GM21526 (cell line): ENCODE data around the gene LDLRAP1.

ENCODE experiments used
- ATAC-seq: cut with Tn5 transposase; IDR thresholded peaks from one replicate; pipeline ENCODE4 v1.9.1; 2021; ENCODE audit warnings: moderate library complexity; ENCODE audit not compliant: unreplicated experiment, low FRiP score

LDLRAP1 gene

DNA sequence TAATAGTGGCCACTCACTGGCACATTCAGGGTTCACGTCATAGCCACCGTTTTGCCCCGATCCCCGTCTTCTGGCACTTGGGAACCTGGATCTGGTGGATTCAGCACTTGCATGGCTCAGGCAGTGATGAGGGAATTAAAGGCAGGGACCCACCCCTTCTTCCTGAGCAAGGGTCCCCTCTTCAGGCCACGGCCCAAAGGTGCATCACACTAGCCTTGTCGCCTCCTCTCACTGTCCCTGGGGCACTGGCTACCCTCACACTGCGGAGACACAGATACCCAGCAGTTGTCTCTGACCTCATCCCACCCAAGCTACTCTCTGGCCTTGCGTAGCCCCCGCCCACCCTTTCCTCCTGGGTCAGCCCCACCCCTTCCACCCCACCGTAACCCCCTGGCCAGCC is 19.9 kb upstream of the LDLRAP1 start:
- no peak for ATAC-seq

- no peak for ATAC-seq
Observed at GRCh38 chr1:25524568-25525360, 18.6 kb upstream of the LDLRAP1 start.

DNA sequence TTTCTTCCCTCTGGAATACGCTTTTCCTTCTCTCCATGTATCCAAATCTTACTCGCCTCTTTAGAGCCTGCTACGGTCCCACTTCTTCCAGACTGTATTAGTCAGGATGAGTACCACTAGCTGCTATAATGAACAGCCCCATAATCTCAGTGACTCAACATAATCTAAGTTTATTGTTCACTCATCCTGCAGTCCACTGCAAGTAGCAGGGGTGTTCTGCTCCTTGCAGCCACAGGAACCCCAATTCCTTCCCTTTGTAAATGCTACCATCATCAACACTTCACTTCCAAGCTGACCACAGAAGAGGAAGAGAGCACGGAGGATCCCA is 18.1 kb upstream of the LDLRAP1 start:
- ATAC-seq = no peak

DNA sequence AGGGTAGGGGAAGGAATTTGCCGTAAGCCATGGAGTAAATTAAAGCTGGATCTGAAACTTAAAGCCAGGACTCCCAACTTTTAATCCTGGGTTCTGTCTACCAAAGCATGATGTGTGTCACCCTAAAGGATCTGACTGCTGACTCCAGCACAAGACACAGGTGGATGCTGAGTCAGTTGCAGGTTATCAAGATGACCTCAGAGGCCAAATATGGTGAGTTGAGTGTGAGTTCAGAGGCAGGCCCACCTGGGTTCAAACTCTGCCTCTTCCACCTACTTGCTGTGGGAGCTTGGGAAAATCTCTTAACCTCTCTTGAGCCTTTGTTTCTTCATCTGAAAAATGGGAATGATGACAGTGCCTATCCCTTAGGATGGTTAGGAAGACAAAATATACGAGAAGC is 16.7 kb upstream of the LDLRAP1 start:
- ATAC-seq = no peak

DNA sequence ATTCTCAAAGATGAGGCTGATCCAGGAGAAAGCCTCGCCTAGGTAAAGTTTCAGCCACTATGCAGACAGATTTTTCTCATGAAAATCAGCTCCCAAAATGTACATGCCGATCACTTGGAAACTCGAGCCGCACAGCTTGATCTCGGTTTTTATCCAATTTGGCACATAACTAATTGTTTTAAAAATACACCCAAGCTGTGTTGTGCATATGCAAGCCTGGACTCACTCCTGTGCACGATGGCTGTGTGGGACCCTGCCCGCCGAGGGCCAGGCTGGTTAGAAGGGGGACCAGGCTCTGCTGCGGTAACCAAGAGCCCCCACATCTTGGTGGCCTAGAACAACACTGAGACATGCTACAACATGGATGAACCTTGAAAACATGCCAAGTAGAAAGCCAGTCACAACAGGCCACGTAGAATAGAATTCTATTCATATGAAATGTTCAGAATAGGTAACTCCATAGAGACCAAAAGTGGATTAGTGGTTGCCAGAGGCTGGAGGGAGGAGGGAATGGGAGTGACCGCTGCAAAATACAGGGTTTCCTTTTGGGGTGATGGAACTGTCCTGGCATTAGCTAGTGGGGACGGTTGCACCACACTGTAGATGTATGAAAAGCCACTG is 16.1 kb upstream of the LDLRAP1 start:
- no peak for ATAC-seq

DNA sequence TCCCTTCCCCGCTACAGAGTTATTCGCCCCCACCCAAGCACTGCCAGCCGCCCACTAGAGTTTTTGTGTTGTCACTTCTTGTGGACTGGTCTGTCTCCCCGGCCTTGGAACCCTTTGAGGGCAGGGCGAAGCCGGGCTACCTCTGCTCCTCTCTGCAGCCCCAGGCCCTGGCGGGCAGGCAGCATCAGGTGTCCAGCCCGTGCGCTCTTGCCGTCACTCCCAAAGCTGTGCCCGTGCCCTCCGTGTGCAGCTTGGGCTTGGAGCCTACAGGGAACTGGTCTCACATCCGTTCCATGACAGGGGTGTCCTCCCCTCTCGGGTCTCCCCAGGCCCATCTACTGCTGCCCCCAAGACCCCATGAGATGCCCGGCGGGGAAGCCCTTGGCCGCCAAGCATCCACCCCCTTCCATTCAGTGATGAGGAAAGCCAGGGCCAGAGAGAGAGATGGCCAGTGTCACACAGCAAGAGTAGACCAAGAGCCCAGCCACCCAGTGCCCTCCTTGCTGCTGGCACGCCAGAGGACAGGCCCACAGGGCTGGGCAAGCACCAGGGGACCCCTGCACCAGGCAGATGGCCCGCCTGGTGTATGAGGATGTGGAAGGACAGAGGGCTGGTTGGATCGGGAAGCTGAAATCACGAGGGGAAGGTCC is 15.3 kb upstream of the LDLRAP1 start:
- ATAC-seq = no peak

DNA sequence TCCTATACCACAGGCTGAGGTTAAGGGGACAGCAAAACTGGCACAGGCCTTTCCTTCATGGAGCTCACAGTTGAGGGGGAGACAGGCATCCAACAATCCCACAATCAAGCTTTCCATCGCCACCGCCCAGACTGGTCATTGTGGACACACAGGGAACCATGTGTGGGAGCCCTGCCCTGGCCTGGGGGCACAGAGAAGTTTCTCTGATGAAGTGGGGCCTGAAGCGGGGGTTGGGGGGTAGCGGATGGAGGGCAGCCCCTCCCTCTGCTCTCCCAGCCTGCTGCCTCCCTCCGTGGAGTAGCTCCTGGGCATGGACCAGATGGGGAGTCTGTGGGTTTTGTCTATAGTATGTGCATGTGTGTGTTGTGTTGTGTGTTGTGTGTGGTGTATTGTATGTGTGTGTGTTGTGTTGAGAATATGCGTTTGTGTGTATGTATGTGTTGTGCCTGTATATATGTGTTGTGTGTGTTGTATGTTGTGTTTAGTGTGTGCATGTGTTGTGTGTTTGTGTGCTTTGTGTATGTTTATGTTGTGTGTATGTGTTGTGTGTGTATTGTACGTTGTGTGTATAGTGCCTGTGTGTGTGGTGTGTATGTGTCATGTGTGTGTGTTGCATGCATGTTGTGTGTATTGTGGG is 14.4 kb upstream of the LDLRAP1 start:
- ATAC-seq = no peak

GRCh38 chr1:25529518-25530185 is 13.8 kb upstream of the LDLRAP1 start:
- ATAC-seq = no peak

DNA sequence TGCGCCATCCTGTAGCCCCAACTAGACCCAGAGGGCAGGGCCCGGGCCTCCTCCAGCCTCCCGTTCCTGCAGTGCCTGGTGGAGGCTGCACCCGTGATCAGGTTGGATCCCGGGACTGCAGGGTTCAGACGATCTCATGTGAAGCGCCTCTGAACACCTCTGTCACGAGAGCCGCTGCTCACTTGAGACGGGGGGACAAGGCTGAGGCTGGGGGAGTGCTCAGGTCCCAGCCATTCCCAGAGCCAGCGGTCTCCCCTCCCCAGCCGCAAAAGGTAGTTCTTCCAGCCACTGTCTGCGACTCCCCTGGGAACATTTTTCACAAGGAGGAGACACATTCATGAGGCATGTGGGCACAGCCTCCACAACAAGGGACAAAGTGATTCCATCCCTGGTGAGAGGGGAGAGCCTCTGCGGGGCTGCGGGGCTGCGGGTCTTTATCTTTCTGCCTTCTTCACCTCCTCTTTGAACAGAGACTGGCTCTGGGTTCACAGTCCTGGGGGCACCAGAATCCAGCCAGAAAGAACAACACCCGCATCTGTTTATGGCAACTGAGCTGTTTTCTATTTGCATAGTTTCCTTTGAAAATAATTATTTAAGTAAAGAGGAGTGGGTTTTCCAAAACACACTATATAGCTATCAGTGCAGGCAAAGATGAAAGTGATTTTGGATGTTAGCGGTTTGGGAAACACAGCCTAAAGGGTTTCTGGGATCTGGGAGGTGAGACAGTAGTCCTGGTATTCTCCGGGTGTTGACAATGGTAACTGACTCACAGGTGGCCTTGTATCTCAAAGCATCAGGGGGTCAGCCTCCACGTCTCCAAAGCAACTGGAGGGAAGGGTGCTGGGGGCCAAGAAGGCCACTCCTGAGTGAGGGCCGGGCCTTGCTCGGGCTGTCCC is 13.0 kb upstream of the LDLRAP1 start:
- no peak for ATAC-seq

GRCh38 chr1:25531082-25531461 is 12.3 kb upstream of the LDLRAP1 start:
- no peak for ATAC-seq

GRCh38 chr1:25532970-25533369 is 10.4 kb upstream of the LDLRAP1 start:
- ATAC-seq = no peak

GRCh38 chr1:25533775-25534409 is 9.5 kb upstream of the LDLRAP1 start:
- ATAC-seq = no peak

DNA sequence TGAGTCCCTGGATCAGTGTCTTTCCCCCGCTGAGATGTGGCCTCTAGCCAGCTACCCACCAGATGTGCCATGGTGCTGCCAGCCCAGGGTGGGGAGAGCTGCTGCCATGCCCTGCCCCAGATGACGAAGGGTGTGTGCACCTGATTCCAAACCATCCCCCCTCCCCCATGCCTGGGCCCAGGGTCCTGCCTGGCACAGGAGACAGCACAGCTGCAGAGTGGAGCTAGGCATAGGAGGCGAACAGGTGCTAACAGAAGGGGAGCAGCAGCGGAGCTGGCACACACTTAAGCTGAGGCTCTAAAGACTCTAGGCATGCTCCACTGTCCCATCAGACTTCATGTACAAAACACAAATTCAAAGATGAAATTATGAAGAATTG is 9.0 kb upstream of the LDLRAP1 start:
- no peak for ATAC-seq

DNA sequence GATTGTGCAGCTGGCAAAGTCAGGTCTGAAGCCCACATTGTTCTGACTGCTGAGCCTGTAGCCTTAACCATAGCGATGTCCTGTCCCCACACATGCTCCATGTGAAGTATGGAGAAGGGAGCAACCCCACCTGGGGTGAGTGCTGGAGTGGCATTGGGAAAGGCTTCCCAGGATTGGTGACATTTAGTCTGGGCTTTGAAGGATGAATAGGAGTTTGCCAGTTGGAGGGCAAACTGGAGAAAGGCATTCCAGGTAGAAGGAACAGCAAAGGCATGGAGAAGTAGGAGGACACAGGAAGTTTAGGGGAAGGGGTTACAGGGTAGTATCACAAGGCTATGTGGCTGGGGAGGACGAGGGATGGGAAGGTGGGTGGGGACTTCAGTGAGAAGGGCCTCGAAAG is 7.3 kb upstream of the LDLRAP1 start:
- ATAC-seq = no peak

GRCh38 chr1:25537153-25537831 is 6.1 kb upstream of the LDLRAP1 start:
- no peak for ATAC-seq

DNA sequence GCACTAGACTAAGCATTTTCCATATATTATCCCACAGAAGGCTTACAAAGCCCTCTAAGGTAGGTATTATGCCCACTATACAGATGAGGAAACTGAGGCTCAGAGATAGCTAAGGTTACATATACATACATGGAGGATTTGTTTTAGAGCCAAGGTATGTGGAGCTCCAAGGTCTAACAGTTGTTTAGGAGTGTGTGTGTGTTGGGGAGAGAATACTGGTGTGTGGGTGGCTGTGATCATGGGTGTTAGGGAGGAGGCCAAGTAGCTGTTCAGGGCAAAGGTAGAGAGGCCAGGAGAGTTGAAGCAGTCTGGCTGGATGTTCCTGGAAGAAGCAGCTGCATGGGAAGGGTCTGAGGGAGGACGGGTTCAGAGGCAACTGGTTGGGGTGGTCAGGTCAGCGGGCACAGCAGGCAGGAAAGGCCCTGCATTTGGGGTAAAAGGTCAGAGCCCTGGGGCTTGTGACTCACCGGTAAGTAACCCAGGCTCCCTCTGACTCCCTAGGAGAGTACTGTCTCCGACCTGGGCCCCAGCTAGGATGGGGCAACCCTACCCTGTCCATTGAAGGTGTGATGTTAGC is 5.1 kb upstream of the LDLRAP1 start:
- no peak for ATAC-seq

GRCh38 chr1:25540750-25541342 is 2.6 kb upstream of the LDLRAP1 start:
- ATAC-seq = no peak

GRCh38 chr1:25541425-25541824 is 2.0 kb upstream of the LDLRAP1 start:
- ATAC-seq = no peak
